Stimulated activated CD8-positive, alpha-beta memory T cell treated with anti-CD3 and anti-CD28 coated beads, Interleukin-15, amount 100 ng/mL, for 24 hours (primary cell): ENCODE measurements around the gene OR13C8.

Experiments
- DNase-seq: peaks from one replicate; pipeline ENCODE4 v3.0.0-alpha.2; 2020; ENCODE audit warnings: low read depth

Gene OR13C8

DNA sequence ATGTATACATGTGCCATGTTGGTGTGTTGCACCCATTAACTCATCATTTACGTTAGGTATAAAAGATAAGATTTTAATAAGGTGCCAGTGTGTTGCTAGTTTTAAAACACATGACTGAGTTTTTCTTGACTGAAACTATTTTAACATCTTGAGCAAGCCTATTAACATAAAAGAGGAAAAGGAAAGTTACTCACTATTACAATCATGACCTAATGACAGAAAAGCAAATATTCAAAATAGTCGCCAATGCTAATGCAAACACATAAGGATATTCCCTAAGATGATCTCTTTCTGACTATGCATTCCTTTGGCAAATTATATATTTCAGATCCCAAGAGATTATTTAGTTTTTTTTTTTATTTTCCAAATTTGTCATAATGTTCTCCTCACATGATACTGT, 42.2 kb downstream of the OR13C8 start:
- no peak for DNase-seq

- no peak for DNase-seq
These were observed 48.5 kb downstream of the OR13C8 start for GRCh38 chr9:104617418-104617817.

GRCh38 chr9:104618104-104618503, 49.1 kb downstream of the OR13C8 start, which contains the start of gene OR13C9:
Gene OR13C9 (minus strand): TSS chr9:104618204. CDS start chr9:104618204, 0 bp downstream.
- DNase-seq, result no peak
